T-helper 1 cell treated with Interleukin-12 subunit alpha and Interleukin-12 subunit beta and Interleukin-4 antibody, amounts not matched to agents 30 μg/mL and 1 μg/mL, for 36 hours (primary cell): ENCODE data around the gene TSSK6.

Source experiments
- H3K27ac Mint-ChIP-seq: one replicate; pipeline ENCODE4 v1.8.0; 2021; ENCODE audit warnings: mild to moderate bottlenecking, mixed read lengths
- H3K27me3 Mint-ChIP-seq: one replicate; pipeline ENCODE4 v1.8.0; 2021; ENCODE audit warnings: low read depth, mixed read lengths
- H3K36me3 Mint-ChIP-seq: one replicate; pipeline ENCODE4 v1.8.0; 2021; ENCODE audit warnings: low read depth, mixed read lengths
- H3K4me1 Mint-ChIP-seq: one replicate; pipeline ENCODE4 v1.8.0; 2021; ENCODE audit warnings: low read depth, mixed read lengths
- H3K4me3 Mint-ChIP-seq: one replicate; pipeline ENCODE4 v1.8.0; 2021; ENCODE audit warnings: mild to moderate bottlenecking, moderate library complexity, mixed read lengths
- H3K9me3 Mint-ChIP-seq: one replicate; pipeline ENCODE4 v1.8.0; 2021; ENCODE audit warnings: mixed read lengths

The TSSK6 gene

GRCh38 chr19:19508217-19508616 lies 7.1 kb downstream of the TSSK6 start:
- peaks cover 2% of the 10 kb centered on the region for H3K4me1 Mint-ChIP-seq
- H3K9me3 Mint-ChIP-seq: no peaks in the 10 kb centered on the region
- H3K27me3 Mint-ChIP-seq: no peaks in the 10 kb centered on the region
- H3K27ac Mint-ChIP-seq: no peak overlapping the region
- H3K36me3 Mint-ChIP-seq: peaks cover 19% of the 10 kb centered on the region
- H3K4me3 Mint-ChIP-seq: no peak overlapping the region

DNA sequence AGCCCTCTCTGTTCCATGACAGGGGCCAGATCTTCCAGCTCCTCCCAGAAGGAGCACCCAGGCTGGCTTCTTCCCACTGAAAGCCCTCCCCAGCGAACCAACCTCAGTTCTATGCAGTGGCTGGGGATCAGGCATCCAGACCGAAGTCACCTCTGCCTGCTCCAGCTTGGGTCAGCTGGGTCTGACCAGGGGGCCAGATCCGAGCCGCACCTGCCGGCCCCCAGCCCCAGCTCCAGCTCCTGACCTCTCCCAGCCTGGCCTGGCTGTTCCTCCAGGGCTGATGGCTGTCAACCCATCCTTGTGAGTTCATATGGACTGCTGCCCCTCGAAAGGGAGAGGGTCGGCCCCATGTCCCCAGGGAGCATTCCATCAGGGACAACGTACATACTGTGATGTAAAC lies 8.0 kb downstream of the TSSK6 start:
- Mint-ChIP-seq H3K27ac (no peak overlapping the region), H3K27me3 (no peaks in the 10 kb centered on the region), H3K4me3 (no peak overlapping the region), H3K4me1 (peaks cover 2% of the 10 kb centered on the region), H3K36me3 (peaks cover 26% of the 10 kb centered on the region), H3K9me3 (no peaks in the 10 kb centered on the region)

DNA sequence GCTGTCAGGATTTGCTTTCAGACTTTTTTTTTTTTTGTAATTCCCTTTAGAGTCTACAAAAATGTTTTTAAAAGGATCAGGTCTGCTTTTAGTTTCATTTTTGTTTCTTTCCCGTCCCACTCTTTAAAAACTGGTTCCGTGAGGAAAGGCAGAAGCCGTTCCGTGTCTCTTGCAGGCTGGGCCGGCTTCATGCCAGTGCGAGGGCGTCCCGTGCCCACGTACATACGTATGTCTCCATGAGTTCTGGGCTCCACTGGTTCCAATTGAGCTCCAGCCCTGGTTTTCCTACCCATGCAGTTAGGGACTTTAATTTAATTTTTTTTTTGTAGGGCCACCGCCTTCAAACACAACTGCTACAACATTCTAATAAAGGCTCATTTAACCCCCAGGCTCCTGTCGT lies 8.8 kb downstream of the TSSK6 start:
- Mint-ChIP-seq H3K4me3 (no peak overlapping the region), H3K4me1 (peaks cover 2% of the 10 kb centered on the region), H3K36me3 (peaks cover 28% of the 10 kb centered on the region), H3K27ac (no peak overlapping the region), H3K27me3 (no peaks in the 10 kb centered on the region), H3K9me3 (no peaks in the 10 kb centered on the region)

- Mint-ChIP-seq H3K4me1 (peaks cover 2% of the 10 kb centered on the region), H3K27me3 (no peaks in the 10 kb centered on the region), H3K36me3 (peaks cover 30% of the 10 kb centered on the region), H3K4me3 (no peak overlapping the region), H3K9me3 (no peaks in the 10 kb centered on the region), H3K27ac (no peak overlapping the region)
Measured at GRCh38 chr19:19505669-19506326, 9.6 kb downstream of the TSSK6 start.

DNA sequence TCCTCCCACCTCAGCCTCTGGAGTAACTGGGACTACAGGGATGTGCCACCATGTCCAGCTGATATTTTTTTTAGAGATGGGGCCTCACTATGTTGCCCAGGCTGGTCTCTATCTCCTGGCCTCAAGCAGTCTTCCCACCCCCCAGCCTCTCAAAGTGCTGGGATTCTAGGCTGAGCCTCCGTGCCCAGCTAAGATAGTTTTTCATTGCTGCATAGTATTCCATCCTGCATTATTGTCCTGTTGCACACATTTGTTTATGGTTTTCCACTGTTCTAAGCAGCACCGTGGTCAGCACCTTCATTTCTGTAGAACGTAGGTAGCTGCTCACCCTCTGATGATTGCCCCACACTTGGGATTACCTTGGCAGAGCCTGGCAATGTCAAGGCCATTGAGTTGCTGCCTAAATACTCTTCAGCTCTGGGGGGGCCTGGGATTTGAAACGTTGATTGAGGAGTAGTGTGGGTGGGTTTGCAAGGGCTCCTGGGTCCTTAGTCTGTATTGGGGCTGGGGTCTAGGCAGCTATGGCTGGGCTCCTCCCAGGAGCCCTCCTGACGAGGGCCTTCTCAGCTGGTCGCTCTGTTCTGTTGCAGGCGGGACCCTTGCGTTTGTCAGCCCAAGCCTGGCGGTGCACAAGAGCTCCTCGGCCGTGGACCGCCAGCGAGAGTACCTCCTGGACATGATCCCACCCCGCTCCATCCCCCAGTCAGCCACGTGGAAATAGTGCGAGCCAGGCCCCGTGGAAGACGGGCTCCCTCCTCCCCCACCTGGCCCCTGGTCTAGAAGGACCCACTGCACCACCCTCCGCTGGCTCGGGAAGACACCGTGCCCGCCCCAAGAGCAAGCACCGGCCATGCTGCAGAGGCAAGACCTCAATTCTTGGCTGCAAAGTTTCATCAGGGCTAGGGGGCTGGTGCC lies 10.3 kb downstream of the TSSK6 start:
- Mint-ChIP-seq H3K27me3 (no peaks in the 10 kb centered on the region), H3K4me3 (no peak overlapping the region), H3K36me3 (peaks cover 30% of the 10 kb centered on the region), H3K9me3 (no peaks in the 10 kb centered on the region), H3K27ac (no peak overlapping the region), H3K4me1 (peaks cover 2% of the 10 kb centered on the region)

DNA sequence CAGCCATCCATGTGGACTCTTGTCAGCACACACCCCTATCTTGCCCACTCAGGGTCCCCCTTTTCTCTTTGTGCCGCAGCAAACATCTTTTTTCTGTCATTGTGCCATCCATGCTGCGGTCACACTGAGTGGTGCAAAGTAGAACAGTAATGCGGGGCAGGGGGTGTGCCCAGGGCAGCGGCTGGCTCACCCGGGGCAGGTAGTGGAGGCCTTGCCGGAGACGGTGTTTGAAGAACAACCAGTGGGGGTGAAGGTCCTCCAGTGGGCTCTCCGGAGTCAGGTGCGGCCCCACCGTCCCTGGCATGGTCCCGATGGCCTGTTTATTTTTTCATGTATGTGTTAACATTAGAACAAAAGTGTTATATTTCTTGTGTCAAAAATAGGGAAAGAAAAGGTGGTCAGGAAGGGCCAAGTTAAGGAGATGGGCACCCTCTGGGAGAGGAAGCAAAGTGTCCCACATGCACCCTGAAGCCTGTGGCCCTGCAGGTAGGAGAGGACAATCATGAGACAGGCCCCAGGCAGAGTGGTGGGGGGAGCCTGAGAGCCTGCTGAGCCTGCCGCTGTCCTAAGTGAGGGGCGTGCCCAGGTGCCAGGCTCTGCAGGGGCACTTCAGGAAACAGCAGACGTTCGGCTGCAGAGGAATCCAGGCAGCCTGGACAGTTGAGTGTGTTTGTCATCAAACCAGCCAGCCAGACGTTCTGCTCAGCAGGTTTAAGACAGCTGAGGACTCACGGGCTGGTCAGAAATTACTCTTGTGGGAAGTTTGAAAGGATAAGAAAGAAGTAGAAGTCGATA lies 12.3 kb downstream of the TSSK6 start:
- no peak overlapping the region for H3K27ac Mint-ChIP-seq
- no peak overlapping the region for H3K4me3 Mint-ChIP-seq
- peaks cover 34% of the 10 kb centered on the region for H3K36me3 Mint-ChIP-seq
- no peaks in the 10 kb centered on the region for H3K9me3 Mint-ChIP-seq
- H3K4me1 Mint-ChIP-seq: peaks cover 2% of the 10 kb centered on the region
- no peaks in the 10 kb centered on the region for H3K27me3 Mint-ChIP-seq

DNA sequence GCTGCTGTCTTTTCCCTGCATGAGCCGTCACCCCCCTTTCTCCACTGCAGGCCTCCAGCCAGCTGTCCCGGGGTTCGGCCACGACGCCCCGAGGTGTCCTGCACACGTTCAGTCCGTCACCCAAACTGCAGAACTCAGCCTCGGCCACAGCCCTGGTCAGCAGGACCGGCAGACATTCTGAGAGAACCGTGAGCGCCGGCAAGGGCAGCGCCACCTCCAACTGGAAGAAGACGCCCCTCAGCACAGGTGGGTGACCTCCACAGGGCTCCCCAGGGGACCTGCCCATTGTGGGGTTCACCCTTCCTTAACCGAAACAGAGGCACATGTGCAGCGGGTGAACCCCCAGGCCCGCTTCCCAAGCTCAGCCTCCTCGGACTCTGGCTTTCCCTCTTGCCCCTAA lies 13.1 kb downstream of the TSSK6 start:
- Mint-ChIP-seq H3K36me3 (peaks cover 30% of the 10 kb centered on the region), H3K4me1 (no peaks in the 10 kb centered on the region)

GRCh38 chr19:19501798-19502197 lies 13.6 kb downstream of the TSSK6 start:
- peaks cover 30% of the 10 kb centered on the region for H3K36me3 Mint-ChIP-seq
- no peak overlapping the region for H3K27ac Mint-ChIP-seq
- H3K27me3 Mint-ChIP-seq: no peaks in the 10 kb centered on the region
- no peaks in the 10 kb centered on the region for H3K9me3 Mint-ChIP-seq
- H3K4me3 Mint-ChIP-seq: no peak overlapping the region
- no peaks in the 10 kb centered on the region for H3K4me1 Mint-ChIP-seq

More for the DNA sequence above, 13.1 kb downstream of the TSSK6 start:
- Mint-ChIP-seq H3K9me3 (no peaks in the 10 kb centered on the region), H3K27me3 (no peaks in the 10 kb centered on the region), H3K27ac (no peak overlapping the region), H3K4me3 (no peak overlapping the region)

- no peaks in the 10 kb centered on the region for H3K9me3 Mint-ChIP-seq
- H3K4me1 Mint-ChIP-seq: no peaks in the 10 kb centered on the region
- no peak overlapping the region for H3K27ac Mint-ChIP-seq
- peaks cover 28% of the 10 kb centered on the region for H3K36me3 Mint-ChIP-seq
- no peak overlapping the region for H3K4me3 Mint-ChIP-seq
- H3K27me3 Mint-ChIP-seq: no peaks in the 10 kb centered on the region
Measured at GRCh38 chr19:19500975-19501644, 14.2 kb downstream of the TSSK6 start.

DNA sequence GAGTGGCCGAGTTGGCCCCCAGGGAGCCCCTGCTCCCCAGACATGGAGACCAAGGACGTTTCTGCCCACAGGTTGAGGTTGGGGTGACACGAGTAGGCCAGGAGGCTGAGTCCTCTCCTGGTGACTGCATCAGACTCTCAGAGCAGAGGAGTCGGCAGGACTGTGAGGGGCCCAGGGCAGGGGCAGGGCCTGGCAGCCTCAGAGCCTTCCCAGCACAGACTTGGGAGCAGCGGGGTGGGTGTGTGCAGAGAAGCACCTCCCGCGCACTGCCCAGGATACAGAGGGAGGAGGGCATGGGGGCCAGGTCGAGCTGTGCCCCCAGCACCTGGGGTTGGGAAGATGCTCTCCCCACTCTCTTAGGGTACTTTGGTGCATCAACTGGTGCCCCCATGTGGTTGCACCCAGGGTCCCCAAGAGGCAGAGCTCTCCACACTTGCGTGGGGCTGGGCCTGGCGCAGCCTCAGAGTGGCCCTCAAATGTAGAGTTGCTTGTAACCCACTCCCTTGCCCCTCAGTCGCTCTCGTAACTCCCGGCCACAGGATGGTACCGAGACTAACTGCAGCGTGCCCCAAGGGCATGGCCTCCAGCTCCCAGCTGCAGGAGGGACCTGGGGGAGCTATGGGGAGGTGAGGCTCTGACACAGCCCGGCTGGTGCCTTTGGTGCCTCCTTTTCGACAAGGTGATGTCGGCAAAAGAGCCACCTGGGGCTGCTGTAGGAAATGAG lies 15.9 kb downstream of the TSSK6 start:
- H3K27ac Mint-ChIP-seq: no peak overlapping the region
- H3K27me3 Mint-ChIP-seq: no peaks in the 10 kb centered on the region

GRCh38 chr19:19498255-19498991 lies 16.9 kb downstream of the TSSK6 start:
- Mint-ChIP-seq H3K36me3 (peaks cover 31% of the 10 kb centered on the region), H3K9me3 (no peaks in the 10 kb centered on the region), H3K4me3 (no peak overlapping the region), H3K4me1 (no peaks in the 10 kb centered on the region), H3K27ac (no peak overlapping the region), H3K27me3 (no peaks in the 10 kb centered on the region)

More for the DNA sequence above, 15.9 kb downstream of the TSSK6 start:
- Mint-ChIP-seq H3K4me1 (no peaks in the 10 kb centered on the region), H3K9me3 (no peaks in the 10 kb centered on the region), H3K36me3 (peaks cover 36% of the 10 kb centered on the region), H3K4me3 (no peak overlapping the region)

DNA sequence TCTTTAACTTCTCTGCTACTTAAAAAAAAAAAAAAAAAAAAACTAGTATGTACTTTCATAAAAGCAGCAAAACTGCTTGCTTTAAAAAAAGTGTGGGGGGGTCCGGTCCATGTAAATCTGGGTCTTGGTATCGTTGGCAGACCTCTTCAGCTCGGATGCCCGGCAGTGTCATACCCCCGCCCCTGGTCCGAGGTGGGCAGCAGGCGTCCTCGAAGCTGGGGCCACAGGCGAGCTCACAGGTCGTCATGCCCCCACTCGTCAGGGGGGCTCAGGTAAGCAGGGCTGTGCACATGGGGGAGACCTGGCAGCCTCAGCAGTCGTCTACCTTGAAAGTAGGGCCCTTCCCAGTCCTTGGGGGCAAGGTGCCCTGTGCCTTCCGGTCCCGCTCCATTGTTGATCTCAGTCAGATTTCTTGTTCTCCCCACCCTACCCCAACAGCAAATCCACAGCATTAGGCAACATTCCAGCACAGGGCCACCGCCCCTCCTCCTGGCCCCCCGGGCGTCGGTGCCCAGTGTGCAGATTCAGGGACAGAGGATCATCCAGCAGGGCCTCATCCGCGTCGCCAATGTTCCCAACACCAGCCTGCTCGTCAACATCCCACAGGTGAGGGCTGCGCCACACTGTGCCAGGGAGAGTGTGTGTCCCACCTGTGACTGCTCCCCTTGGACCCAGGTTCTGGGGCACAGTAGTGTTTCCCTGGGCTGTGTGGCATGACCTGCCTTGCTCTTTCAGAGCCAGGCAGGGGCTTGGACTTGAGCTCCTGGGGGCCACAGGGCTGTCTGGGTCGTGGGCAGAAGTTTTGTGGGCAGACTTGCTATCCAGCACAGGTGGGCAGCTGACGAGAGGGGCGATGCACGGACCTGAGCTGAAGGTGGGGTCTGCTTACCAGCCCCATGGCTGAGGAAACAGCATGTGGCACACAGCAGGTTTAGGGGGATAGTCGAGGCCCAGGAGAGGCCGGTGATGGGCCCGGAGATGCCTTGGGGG lies 19.4 kb downstream of the TSSK6 start:
- no peak overlapping the region for H3K27ac Mint-ChIP-seq
- no peaks in the 10 kb centered on the region for H3K9me3 Mint-ChIP-seq
- H3K4me1 Mint-ChIP-seq: no peaks in the 10 kb centered on the region
- no peak overlapping the region for H3K4me3 Mint-ChIP-seq
- H3K27me3 Mint-ChIP-seq: no peaks in the 10 kb centered on the region
- peaks cover 18% of the 10 kb centered on the region for H3K36me3 Mint-ChIP-seq
